ENCODE results near the gene CNTNAP4.

The CNTNAP4 gene

GRCh38 chr16:76378020-76378419, 100.8 kb downstream of the CNTNAP4 start:
- H3K4me3 ChIP-seq (ENCODE audit: control insufficient read depth, low read depth, low read length) = no peak overlapping the region
- no peak for DNase-seq (ENCODE audit: low read depth)
- TF ChIP-seq CTCF (conservative IDR thresholded peaks at IDR 0.05; ENCODE audit: control insufficient read depth, insufficient read depth, low read depth, low read length) = no peak

GRCh38 chr16:76381096-76381495, 103.9 kb downstream of the CNTNAP4 start:
- no peak overlapping the region for H3K4me3 ChIP-seq (ENCODE audit: control insufficient read depth, low read depth, low read length)
- TF ChIP-seq CTCF (conservative IDR thresholded peaks at IDR 0.05; ENCODE audit: control insufficient read depth, insufficient read depth, low read depth, low read length) = no peak
- DNase-seq (ENCODE audit: low read depth) = no peak

- no peak for DNase-seq (ENCODE audit: low read depth)
- H3K4me3 ChIP-seq (ENCODE audit: control insufficient read depth, low read depth, low read length) = no peak overlapping the region
- no peak for TF ChIP-seq CTCF (conservative IDR thresholded peaks at IDR 0.05; ENCODE audit: control insufficient read depth, insufficient read depth, low read depth, low read length)
Observed at GRCh38 chr16:76385601-76386230, 108.5 kb downstream of the CNTNAP4 start.

GRCh38 chr16:76386784-76387183, 109.6 kb downstream of the CNTNAP4 start:
- DNase-seq (ENCODE audit: low read depth) = peak; percentile 86
- TF ChIP-seq CTCF (conservative IDR thresholded peaks at IDR 0.05; ENCODE audit: control insufficient read depth, insufficient read depth, low read depth, low read length) = no peak
- no peak overlapping the region for H3K4me3 ChIP-seq (ENCODE audit: control insufficient read depth, low read depth, low read length)

- H3K4me3 ChIP-seq (ENCODE audit: control insufficient read depth, low read depth, low read length) = no peak overlapping the region
- no peak for DNase-seq (ENCODE audit: low read depth)
- TF ChIP-seq CTCF (conservative IDR thresholded peaks at IDR 0.05; ENCODE audit: control insufficient read depth, insufficient read depth, low read depth, low read length) = no peak
Observed at GRCh38 chr16:76387994-76388393, 110.8 kb downstream of the CNTNAP4 start.

GRCh38 chr16:76389126-76389525, 111.9 kb downstream of the CNTNAP4 start:
- TF ChIP-seq CTCF (conservative IDR thresholded peaks at IDR 0.05; ENCODE audit: control insufficient read depth, insufficient read depth, low read depth, low read length) = no peak
- peak; percentile 61 for DNase-seq (ENCODE audit: low read depth)
- H3K4me3 ChIP-seq (ENCODE audit: control insufficient read depth, low read depth, low read length) = no peak overlapping the region

GRCh38 chr16:76390476-76390875, 113.3 kb downstream of the CNTNAP4 start:
- DNase-seq (ENCODE audit: low read depth) = no peak
- TF ChIP-seq CTCF (conservative IDR thresholded peaks at IDR 0.05; ENCODE audit: control insufficient read depth, insufficient read depth, low read depth, low read length) = no peak
- no peak overlapping the region for H3K4me3 ChIP-seq (ENCODE audit: control insufficient read depth, low read depth, low read length)

All from fibroblast of mammary gland (primary cell).